Measurements from ENCODE around the gene MEP1B. TPM values are rescaled to one million over a fixed set of nuclear protein-coding genes. Genes with fewer than 3 reads are reported as not detected.

Gene MEP1B
- not detected for polyA plus RNA-seq (2012; ENCODE audit: insufficient read length, low read depth)

DNA sequence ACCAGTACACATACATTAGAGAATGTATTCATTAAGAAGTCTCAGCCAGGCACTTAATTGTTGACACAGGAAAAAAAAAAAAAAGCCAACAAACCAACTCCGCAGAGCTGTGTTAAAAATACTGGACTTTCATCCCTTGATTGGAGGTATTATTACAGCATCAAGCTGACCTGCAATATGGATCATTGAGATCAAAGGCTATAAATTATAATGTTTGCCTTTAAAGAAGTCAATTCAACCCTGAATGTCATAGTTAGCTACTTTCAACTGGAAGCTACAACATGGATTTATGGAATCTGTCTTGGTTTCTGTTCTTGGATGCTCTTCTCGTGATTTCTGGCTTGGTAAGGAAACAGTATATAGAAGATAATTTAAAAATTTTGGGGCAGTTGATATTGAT, at the start of gene MEP1B:
TSS of gene MEP1B (plus strand) at position 250 of the 400 bp plus-strand sequence. CDS start at position 282, 32 bp downstream.
- TF ChIP-seq FOXP2 (optimal IDR thresholded peaks at IDR 0.05; ENCODE audit: borderline replicate concordance, extremely low read depth, extremely low read length, insufficient read depth) = no peak
- no peak for TF ChIP-seq TAF1 (IDR thresholded peaks at IDR 0.05; ENCODE audit: borderline replicate concordance, insufficient read depth, low read length)
- TF ChIP-seq POLR2AphosphoS5 (IDR thresholded peaks at IDR 0.05; ENCODE audit: low read depth, low read length) = no peak
- TF ChIP-seq SIN3A (IDR thresholded peaks at IDR 0.05; ENCODE audit: borderline replicate concordance, insufficient read depth, low read length) = no peak
- TF ChIP-seq, protein P1, sequence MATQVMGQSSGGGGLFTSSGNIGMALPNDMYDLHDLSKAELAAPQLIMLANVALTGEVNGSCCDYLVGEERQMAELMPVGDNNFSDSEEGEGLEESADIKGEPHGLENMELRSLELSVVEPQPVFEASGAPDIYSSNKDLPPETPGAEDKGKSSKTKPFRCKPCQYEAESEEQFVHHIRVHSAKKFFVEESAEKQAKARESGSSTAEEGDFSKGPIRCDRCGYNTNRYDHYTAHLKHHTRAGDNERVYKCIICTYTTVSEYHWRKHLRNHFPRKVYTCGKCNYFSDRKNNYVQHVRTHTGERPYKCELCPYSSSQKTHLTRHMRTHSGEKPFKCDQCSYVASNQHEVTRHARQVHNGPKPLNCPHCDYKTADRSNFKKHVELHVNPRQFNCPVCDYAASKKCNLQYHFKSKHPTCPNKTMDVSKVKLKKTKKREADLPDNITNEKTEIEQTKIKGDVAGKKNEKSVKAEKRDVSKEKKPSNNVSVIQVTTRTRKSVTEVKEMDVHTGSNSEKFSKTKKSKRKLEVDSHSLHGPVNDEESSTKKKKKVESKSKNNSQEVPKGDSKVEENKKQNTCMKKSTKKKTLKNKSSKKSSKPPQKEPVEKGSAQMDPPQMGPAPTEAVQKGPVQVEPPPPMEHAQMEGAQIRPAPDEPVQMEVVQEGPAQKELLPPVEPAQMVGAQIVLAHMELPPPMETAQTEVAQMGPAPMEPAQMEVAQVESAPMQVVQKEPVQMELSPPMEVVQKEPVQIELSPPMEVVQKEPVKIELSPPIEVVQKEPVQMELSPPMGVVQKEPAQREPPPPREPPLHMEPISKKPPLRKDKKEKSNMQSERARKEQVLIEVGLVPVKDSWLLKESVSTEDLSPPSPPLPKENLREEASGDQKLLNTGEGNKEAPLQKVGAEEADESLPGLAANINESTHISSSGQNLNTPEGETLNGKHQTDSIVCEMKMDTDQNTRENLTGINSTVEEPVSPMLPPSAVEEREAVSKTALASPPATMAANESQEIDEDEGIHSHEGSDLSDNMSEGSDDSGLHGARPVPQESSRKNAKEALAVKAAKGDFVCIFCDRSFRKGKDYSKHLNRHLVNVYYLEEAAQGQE (IDR thresholded peaks at IDR 0.05; ENCODE audit: insufficient read depth in 1 of 2, low read depth in 2 of 2, low read length in 2 of 2) = no peak

DNA sequence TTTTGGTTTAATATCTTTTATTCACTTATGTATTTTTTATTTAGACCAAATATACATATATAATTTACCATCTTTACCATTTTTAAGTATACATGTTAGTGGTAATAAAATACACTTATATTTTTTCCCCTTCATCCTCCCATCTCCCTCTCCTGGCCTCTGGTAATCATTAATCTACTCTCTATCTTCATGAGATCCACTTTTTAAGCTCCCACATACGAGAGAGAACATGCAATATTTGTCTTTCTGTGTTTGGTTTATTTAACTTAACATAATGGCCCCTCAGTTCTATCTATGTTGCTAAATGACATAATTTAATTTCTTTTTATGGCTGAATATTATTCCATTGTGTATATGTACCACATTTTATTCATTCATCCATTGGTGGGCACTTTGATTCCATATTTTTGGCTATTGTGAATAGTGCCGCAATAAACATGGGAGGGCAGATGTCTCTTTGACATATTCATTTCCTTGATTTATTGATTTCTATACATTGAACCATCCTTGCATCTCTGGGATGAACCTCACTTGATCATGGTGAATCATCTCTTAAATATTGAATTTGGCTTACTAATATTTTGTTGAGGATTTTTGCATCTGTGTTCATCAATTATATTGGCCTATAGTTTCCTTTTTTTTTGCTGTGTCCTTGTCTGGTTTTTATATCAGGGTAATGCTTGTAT, 41.5 kb upstream of the MEP1B start:
- TF ChIP-seq, protein P1 (IDR thresholded peaks at IDR 0.05; ENCODE audit: insufficient read depth in 1 of 2, low read depth in 2 of 2, low read length in 2 of 2) = no peak
- TF ChIP-seq FOXP2 (optimal IDR thresholded peaks at IDR 0.05; ENCODE audit: borderline replicate concordance, extremely low read depth, extremely low read length, insufficient read depth) (no peak), TAF1 (IDR thresholded peaks at IDR 0.05; ENCODE audit: borderline replicate concordance, insufficient read depth, low read length) (no peak), POLR2AphosphoS5 (IDR thresholded peaks at IDR 0.05; ENCODE audit: low read depth, low read length) (no peak), SIN3A (IDR thresholded peaks at IDR 0.05; ENCODE audit: borderline replicate concordance, insufficient read depth, low read length) (no peak)

DNA sequence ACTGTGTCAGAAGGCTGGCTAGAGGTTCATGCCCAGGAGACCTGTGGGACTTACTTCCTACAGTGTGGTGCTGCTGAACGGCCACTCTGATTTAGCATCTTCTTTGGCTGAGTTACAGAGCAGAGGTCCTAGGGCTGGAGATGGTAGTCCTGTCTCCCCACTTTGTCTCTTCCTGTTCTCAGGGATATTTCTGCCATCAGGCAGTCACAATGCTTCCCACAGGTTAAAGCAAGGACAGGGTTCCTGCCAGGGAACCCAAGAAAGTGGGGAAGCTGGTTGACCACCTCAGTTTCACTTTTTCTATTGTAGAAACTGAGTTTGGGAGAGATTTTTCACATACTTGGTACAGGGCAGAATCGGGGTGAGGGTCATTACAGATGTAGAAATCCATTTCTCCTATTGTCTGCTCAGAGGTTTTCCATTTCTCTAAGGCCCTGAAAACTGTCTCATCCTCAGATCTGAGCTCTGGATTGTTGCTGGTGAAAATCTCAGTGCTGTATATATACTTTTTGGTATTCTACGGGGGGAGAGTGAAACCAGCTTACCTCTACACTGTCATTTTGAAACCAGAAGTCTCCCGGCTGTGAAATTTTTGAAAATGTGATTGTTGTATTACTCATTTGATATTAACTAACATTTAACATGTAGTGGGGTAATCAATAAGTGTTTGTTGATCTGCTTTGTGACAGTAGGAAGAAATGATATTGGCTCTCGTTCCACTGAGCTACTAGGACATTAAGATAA, 37.0 kb upstream of the MEP1B start:
- TF ChIP-seq TAF1 (IDR thresholded peaks at IDR 0.05; ENCODE audit: borderline replicate concordance, insufficient read depth, low read length) (no peak), SIN3A (IDR thresholded peaks at IDR 0.05; ENCODE audit: borderline replicate concordance, insufficient read depth, low read length) (no peak), FOXP2 (optimal IDR thresholded peaks at IDR 0.05; ENCODE audit: borderline replicate concordance, extremely low read depth, extremely low read length, insufficient read depth) (no peak), POLR2AphosphoS5 (IDR thresholded peaks at IDR 0.05; ENCODE audit: low read depth, low read length) (no peak)
- TF ChIP-seq, protein P1 (IDR thresholded peaks at IDR 0.05; ENCODE audit: insufficient read depth in 1 of 2, low read depth in 2 of 2, low read length in 2 of 2) = no peak

DNA sequence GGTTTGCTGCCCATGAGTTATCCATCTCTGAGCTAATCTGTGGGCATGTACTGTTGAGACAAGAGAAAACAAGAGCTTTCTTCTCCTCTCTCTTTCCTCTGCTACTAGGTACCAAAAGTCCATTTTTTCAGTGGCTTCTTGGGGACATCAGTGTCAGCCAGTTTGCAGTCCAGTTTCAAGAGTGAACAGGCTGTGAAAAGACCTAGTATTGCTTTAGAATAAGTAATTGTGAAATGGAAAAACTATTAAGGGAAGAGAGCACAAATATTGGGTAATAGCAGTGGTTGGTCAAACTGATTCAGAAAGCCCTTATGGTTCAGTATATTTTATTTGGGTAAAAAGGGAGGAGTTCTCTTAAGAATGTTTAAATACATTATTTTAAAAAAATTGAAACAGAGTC, 33.0 kb upstream of the MEP1B start:
- TF ChIP-seq FOXP2 (optimal IDR thresholded peaks at IDR 0.05; ENCODE audit: borderline replicate concordance, extremely low read depth, extremely low read length, insufficient read depth) (no peak), POLR2AphosphoS5 (IDR thresholded peaks at IDR 0.05; ENCODE audit: low read depth, low read length) (no peak), TAF1 (IDR thresholded peaks at IDR 0.05; ENCODE audit: borderline replicate concordance, insufficient read depth, low read length) (no peak), SIN3A (IDR thresholded peaks at IDR 0.05; ENCODE audit: borderline replicate concordance, insufficient read depth, low read length) (no peak)
- TF ChIP-seq, protein P1 (IDR thresholded peaks at IDR 0.05; ENCODE audit: insufficient read depth in 1 of 2, low read depth in 2 of 2, low read length in 2 of 2) = no peak
